GM19324 (cell line): ENCODE results near the gene ZNF155.

Source experiments
- ATAC-seq: cut with Tn5 transposase; IDR thresholded peaks from one replicate; pipeline ENCODE4 v1.9.1; 2021; ENCODE audit warnings: mild to moderate bottlenecking, moderate library complexity; ENCODE audit not compliant: unreplicated experiment, low FRiP score

The ZNF155 gene

GRCh38 chr19:44002566-44003460 is 18.8 kb downstream of the ZNF155 start, which contains the start of gene ZNF230:
Gene ZNF230 (plus strand): TSS chr19:44002957. CDS start chr19:44007079, 4,122 bp downstream.
- peak; percentile 94 for ATAC-seq

GRCh38 chr19:44003461-44004009 is 19.5 kb downstream of the ZNF155 start:
- peak; percentile 3 for ATAC-seq

GRCh38 chr19:44005973-44006372 is 22.0 kb downstream of the ZNF155 start:
- ATAC-seq: no peak

GRCh38 chr19:44007473-44007872 is 23.5 kb downstream of the ZNF155 start:
- no peak for ATAC-seq

- ATAC-seq: no peak
Observed at GRCh38 chr19:44010468-44010867, 26.5 kb downstream of the ZNF155 start.

GRCh38 chr19:44019498-44019897 is 35.5 kb downstream of the ZNF155 start:
- ATAC-seq: no peak

- ATAC-seq: no peak
Observed at GRCh38 chr19:44021221-44021620, 37.2 kb downstream of the ZNF155 start.

- ATAC-seq: no peak
Observed at GRCh38 chr19:44024900-44025216, 40.9 kb downstream of the ZNF155 start.

GRCh38 chr19:44025217-44025936 is 41.4 kb downstream of the ZNF155 start, which contains the start of gene ZNF222:
Gene ZNF222 (plus strand): TSS chr19:44025379. CDS start chr19:44025437, 58 bp downstream.
- ATAC-seq: peak; percentile 86

GRCh38 chr19:44026622-44027021 is 42.6 kb downstream of the ZNF155 start:
- ATAC-seq: no peak

GRCh38 chr19:44032001-44032610 is 48.1 kb downstream of the ZNF155 start:
- ATAC-seq: no peak

- ATAC-seq: no peak
Observed at GRCh38 chr19:44042147-44042546, 58.2 kb downstream of the ZNF155 start.
